Progenitor cell of endocrine pancreas (in vitro differentiated cells): ENCODE measurements around the gene MYPN. TPM values are rescaled to one million over a fixed set of nuclear protein-coding genes. Genes with fewer than 3 reads are reported as not detected.

Experiments
- DNase-seq: peaks from one replicate; pipeline ENCODE4 v3.0.0; 2021; ENCODE audit warnings: low spot score; ENCODE audit not compliant: unreplicated experiment
- H3K27ac Mint-ChIP-seq: 2 replicates; pipeline ENCODE4 v1.8.0; 2021; ENCODE audit warnings: mild to moderate bottlenecking, moderate library complexity, mixed read lengths
- H3K27me3 Mint-ChIP-seq: 2 replicates; pipeline ENCODE4 v1.8.0; 2021; ENCODE audit warnings: mixed read lengths
- H3K36me3 Mint-ChIP-seq: 2 replicates; pipeline ENCODE4 v1.8.0; 2022; ENCODE audit warnings: mixed read lengths; ENCODE audit not compliant: insufficient read depth
- H3K4me1 Mint-ChIP-seq: 2 replicates; pipeline ENCODE4 v1.8.0; 2021; ENCODE audit warnings: low read depth, mixed read lengths
- H3K4me3 Mint-ChIP-seq: 2 replicates; pipeline ENCODE4 v1.8.0; 2021; ENCODE audit warnings: low read depth, mild to moderate bottlenecking, moderate library complexity, mixed read lengths
- H3K9me3 Mint-ChIP-seq: 2 replicates; pipeline ENCODE4 v1.8.0; 2021; ENCODE audit warnings: low read depth, mixed read lengths
- total RNA-seq: library from RNA; stranded (reverse); gene quantifications from 2 replicates; pipeline ENCODE4 v1.2.1, GENCODE V29; 2021
- TF ChIP-seq, protein P1 (sequence below): fragments of 200-600 bp; sonication (generic); IDR thresholded peaks from one replicate; pipeline ENCODE4 v1.5.0; 2021; ENCODE audit warnings: antibody characterized with exemption, mild to moderate bottlenecking; ENCODE audit not compliant: unreplicated experiment

The MYPN gene
- total RNA-seq, 1 donor from 2014 or later, result 0.05 TPM

DNA sequence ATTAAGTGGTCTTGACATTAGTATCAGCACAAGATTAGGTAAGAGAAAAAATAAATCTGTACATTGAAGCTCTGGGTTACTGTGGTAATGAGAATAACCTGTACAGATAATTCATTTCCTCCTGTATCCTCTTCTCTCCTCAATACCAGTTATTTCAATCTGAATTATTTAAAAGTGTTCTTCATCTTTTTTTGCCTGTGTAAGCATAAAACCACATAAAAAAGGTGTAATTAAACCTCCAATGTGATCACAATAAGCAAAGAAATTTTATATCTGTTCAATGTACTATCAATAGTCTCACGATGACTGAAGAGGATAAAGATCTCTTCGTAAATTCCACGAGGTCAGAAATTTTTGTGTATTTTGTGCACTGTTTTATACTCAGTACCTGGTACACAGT lies 1.2 kb upstream of the MYPN start:
- H3K27me3 Mint-ChIP-seq, result no peaks in the 10 kb centered on the region
- DNase-seq, result no peak
- no peak overlapping the region for H3K27ac Mint-ChIP-seq
- no peaks in the 10 kb centered on the region for H3K36me3 Mint-ChIP-seq
- peaks cover 38% of the 10 kb centered on the region for H3K4me1 Mint-ChIP-seq
- no peaks in the 10 kb centered on the region for H3K9me3 Mint-ChIP-seq
- H3K4me3 Mint-ChIP-seq, result no peak overlapping the region
- TF ChIP-seq, protein P1, sequence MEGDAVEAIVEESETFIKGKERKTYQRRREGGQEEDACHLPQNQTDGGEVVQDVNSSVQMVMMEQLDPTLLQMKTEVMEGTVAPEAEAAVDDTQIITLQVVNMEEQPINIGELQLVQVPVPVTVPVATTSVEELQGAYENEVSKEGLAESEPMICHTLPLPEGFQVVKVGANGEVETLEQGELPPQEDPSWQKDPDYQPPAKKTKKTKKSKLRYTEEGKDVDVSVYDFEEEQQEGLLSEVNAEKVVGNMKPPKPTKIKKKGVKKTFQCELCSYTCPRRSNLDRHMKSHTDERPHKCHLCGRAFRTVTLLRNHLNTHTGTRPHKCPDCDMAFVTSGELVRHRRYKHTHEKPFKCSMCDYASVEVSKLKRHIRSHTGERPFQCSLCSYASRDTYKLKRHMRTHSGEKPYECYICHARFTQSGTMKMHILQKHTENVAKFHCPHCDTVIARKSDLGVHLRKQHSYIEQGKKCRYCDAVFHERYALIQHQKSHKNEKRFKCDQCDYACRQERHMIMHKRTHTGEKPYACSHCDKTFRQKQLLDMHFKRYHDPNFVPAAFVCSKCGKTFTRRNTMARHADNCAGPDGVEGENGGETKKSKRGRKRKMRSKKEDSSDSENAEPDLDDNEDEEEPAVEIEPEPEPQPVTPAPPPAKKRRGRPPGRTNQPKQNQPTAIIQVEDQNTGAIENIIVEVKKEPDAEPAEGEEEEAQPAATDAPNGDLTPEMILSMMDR, result no peak

DNA sequence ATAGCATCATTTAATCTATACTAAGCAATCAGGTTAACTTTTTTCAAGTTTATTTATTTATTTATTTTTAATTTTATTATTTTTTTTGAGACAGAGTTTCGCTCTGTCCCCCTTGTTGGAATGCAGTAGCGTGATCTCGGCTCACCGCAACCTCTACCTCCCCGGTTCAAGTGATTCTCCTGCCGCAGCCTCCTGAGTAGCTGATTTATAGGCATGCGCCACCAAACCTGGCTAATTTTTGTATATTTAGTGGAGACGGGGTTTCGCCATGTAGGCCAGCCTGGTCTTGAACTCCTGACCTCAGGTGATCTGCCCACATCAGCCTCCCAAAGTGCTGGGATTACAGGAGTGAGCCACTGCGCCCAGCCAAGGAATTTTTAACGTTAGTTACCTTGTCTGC lies 635 bp upstream of the MYPN start:
- Mint-ChIP-seq H3K9me3 (no peaks in the 10 kb centered on the region), H3K27ac (no peak overlapping the region), H3K36me3 (no peaks in the 10 kb centered on the region), H3K4me1 (peaks cover 40% of the 10 kb centered on the region), H3K27me3 (no peaks in the 10 kb centered on the region), H3K4me3 (no peak overlapping the region)
- no peak for DNase-seq
- TF ChIP-seq, protein P1, result no peak

DNA sequence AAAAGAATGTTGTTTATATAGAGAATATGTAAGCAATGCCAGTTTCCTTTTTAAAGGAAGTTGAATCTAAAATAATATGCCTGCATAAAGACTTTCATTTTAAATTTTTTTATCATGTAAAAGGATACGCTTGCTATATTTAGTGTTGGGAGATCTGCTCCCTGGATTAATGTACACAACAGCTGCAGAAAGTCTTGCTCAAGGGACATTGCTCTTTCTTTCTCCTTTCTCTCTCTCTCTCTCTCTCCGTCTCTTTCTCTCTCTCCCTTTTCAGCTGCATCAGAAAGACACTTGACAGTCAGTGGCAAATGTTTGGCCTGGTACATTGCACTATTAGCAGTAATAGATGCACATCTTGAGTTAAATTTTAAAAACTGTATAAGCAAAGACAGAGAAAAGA lies 739 bp downstream of the MYPN start:
- no peak overlapping the region for H3K4me3 Mint-ChIP-seq
- peaks cover 40% of the 10 kb centered on the region for H3K4me1 Mint-ChIP-seq
- H3K9me3 Mint-ChIP-seq, result no peaks in the 10 kb centered on the region
- TF ChIP-seq, protein P1, result no peak
- no peaks in the 10 kb centered on the region for H3K36me3 Mint-ChIP-seq
- DNase-seq, result no peak
- H3K27me3 Mint-ChIP-seq, result no peaks in the 10 kb centered on the region
- no peak overlapping the region for H3K27ac Mint-ChIP-seq

DNA sequence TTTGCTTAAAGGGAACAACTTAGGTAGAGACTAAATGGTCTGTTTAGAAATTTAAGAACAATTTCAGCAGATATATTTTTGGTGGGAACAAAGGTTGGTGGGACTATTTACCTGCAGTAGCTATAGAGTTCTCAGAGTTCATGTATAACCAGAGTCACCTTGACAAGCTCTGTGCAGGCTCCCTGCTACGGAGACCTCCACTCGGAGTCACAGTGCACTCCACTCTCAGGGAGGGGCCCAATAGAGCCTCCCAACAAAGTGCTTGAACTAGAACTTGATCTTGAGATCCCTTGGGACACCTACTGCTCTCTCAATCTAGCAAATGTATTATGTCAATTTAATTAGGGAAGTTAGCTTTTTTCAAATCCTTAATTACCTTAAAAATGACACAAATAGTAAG lies 2.3 kb downstream of the MYPN start:
- H3K9me3 Mint-ChIP-seq, result no peaks in the 10 kb centered on the region
- H3K27ac Mint-ChIP-seq, result no peak overlapping the region
- H3K27me3 Mint-ChIP-seq, result peaks cover 2% of the 10 kb centered on the region
- TF ChIP-seq, protein P1, result no peak
- peaks cover 33% of the 10 kb centered on the region for H3K4me1 Mint-ChIP-seq
- no peak for DNase-seq
- no peaks in the 10 kb centered on the region for H3K36me3 Mint-ChIP-seq
- H3K4me3 Mint-ChIP-seq, result no peak overlapping the region

DNA sequence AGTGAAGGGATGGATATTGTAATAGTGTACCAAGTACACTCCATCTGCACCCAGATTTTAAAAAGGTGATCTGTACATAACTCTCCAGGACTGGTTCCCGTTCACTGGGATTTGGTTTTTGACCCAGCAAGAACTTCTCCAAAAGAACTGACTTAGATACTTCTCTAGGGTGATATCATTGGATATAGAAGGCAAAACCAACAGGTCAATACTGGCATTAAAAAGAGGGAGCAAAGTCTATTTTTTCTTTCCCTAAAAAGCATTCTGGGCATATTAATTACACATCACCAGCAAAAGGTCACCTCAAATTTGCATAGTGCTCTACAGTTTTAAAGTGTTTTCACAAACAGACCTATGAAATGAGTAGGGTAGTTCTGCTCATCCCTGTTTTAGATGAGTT lies 3.5 kb downstream of the MYPN start:
- Mint-ChIP-seq H3K9me3 (no peaks in the 10 kb centered on the region), H3K4me3 (no peak overlapping the region), H3K27ac (no peak overlapping the region)

More for the DNA sequence above, 3.5 kb downstream of the MYPN start:
- H3K36me3 Mint-ChIP-seq, result no peaks in the 10 kb centered on the region
- no peak for DNase-seq
- TF ChIP-seq, protein P1, result no peak
- H3K4me1 Mint-ChIP-seq, result peaks cover 27% of the 10 kb centered on the region
- peaks cover 2% of the 10 kb centered on the region for H3K27me3 Mint-ChIP-seq
